ENCODE measurements around the gene HIBCH. TPM values are rescaled to one million over a fixed set of nuclear protein-coding genes. Genes with fewer than 3 reads are reported as not detected.

The HIBCH gene
- total RNA-seq, 2 experiments from 2014 or later: 13.3 to 14.5 TPM

DNA sequence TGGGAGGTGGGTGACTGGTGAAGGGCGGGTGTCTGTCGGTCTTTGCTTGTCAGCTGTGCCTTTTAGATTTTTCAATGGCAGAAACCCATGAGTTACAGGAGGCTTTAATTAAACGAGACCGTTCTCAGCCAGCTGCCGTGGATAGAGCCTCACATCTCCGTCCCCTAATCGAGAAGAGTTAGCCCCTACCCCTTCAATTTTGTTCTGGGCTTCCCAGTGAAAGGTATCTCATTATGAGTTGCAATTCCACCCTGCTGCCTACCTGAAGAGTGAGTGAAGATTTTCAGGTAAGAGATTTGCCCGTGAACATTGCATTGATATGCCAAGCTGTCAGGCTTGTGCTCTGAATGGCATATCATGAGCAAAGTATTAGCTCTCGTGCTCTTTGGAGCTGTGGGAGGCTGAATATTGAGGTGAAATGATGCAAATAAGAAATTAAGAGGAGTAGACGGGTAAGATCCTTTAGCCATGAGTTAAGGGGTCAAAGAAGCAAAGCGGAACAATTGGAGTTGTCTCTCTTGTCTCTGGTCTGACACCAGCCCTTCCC lies 138.4 kb downstream of the HIBCH start:
- no peaks in the 10 kb centered on the region for H3K9me3 Mint-ChIP-seq
- peaks cover 4% of the 10 kb centered on the region for H3K4me1 Mint-ChIP-seq
- no peak for DNase-seq
- H3K36me3 Mint-ChIP-seq (ENCODE audit: low read depth): no peaks in the 10 kb centered on the region
- ChIA-PET CTCF (no interaction called here), POLR2A (interaction anchor here (0.5 kb wide), 1 partner anchor 540 kb away, joined by 3 read pairs; no protein-coding TSS in a partner anchor)
- no peak overlapping the region for H3K27ac Mint-ChIP-seq
- peak overlapping the region; percentile 59 for H3K4me3 Mint-ChIP-seq
- peaks cover 23% of the 10 kb centered on the region for H3K27me3 Mint-ChIP-seq

DNA sequence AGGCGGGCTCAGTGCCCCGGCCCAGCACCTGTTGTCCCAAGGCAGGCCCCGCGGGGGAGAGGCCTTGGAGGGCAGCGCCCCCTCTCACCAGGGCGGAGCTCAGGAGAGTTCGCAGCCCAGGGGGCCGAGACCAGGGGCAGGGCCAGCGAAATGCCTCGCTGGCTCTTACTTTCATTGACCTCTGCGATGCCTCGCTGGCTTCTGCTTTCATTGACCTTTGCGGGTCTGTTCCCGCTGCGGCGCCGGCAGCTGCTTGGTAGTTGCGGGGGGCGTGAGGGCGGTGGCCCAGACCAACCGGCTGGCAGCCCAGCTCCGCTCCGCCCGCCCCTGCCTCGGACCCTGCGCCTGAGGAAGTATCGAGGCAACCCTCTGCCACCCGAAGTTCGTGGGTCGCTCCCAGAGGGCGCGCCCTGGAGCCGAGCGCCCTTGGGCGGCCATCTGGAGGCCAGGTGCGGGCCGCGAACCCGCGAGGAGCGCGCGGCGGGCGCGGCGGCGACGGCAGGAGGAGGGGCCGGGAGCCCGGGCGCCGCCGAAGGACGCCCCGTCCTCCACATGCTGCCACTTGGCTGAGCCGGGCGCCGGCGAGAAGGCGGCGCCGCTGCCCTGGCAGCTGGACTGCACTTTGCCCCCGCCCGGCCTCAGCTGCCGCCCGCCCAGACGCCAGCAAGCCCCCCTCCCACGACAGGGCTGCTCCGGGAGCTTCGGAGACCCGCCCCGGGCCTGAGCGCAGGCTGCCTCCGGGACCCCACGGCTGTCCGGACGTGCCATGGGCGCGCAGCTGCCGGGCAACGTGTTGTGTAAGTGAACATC lies 139.1 kb downstream of the HIBCH start:
- H3K36me3 Mint-ChIP-seq (ENCODE audit: low read depth): no peaks in the 10 kb centered on the region
- peak overlapping the region; percentile 59 for H3K4me3 Mint-ChIP-seq
- H3K27me3 Mint-ChIP-seq: peaks cover 23% of the 10 kb centered on the region
- POLR2A ChIA-PET: no interaction called here
- no peak overlapping the region for H3K27ac Mint-ChIP-seq
- H3K9me3 Mint-ChIP-seq: no peaks in the 10 kb centered on the region
- peaks cover 4% of the 10 kb centered on the region for H3K4me1 Mint-ChIP-seq
- CTCF ChIA-PET: interaction anchor here (0.6 to 1.2 kb wide), 2 partner anchors 19 to 120 kb away, joined by 3 read pairs; no protein-coding TSS in a partner anchor
- DNase-seq: peak; percentile 6

DNA sequence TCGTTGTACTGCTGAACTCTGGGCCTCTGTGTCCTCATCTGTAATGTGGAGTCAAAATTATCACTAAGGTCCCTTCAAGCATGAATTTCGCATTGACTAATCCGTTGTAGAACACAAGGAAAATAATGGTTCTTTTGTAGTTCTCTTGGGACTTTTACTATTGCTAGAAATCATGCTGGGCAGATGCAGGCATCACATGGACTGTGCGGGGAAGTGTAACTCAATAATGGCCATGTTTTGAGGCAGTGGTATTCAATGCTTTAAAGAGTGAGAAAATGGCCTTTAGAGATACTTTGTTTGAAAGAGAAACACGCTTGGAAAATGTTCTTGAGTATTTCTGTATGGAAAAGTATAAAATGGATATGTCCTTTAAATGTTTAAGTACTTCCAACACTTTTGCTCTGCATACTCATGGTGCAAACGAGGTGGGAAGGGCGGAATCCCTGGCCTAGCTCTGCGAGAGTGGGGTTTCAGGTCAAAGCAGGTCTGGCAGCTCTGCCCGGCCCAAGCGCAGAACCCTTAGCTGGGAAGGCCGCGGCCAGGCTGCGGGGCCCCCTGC lies 139.8 kb downstream of the HIBCH start:
- no peak for DNase-seq
- Mint-ChIP-seq H3K4me3 (peak overlapping the region; percentile 53), H3K9me3 (no peaks in the 10 kb centered on the region), H3K4me1 (peaks cover 4% of the 10 kb centered on the region), H3K36me3 (ENCODE audit: low read depth) (no peaks in the 10 kb centered on the region), H3K27ac (no peak overlapping the region), H3K27me3 (peaks cover 23% of the 10 kb centered on the region)
- ChIA-PET POLR2A (no interaction called here), CTCF (interaction anchor here (0.6 to 1.2 kb wide), 2 partner anchors 20 to 120 kb away, joined by 3 read pairs; no protein-coding TSS in a partner anchor)

- no peak for DNase-seq
- Mint-ChIP-seq H3K27me3 (peaks cover 18% of the 10 kb centered on the region), H3K27ac (no peak overlapping the region), H3K36me3 (ENCODE audit: low read depth) (no peaks in the 10 kb centered on the region), H3K4me3 (no peak overlapping the region), H3K4me1 (peaks cover 4% of the 10 kb centered on the region), H3K9me3 (peaks cover 8% of the 10 kb centered on the region)
- POLR2A ChIA-PET: no interaction called here
- CTCF ChIA-PET: no interaction called here
Measured at GRCh38 chr2:190178066-190178722, 141.4 kb downstream of the HIBCH start.

- POLR2A ChIA-PET: no interaction called here
- Mint-ChIP-seq H3K9me3 (peaks cover 8% of the 10 kb centered on the region), H3K4me3 (no peak overlapping the region), H3K4me1 (peaks cover 4% of the 10 kb centered on the region), H3K27ac (no peak overlapping the region), H3K27me3 (peaks cover 15% of the 10 kb centered on the region), H3K36me3 (ENCODE audit: low read depth) (no peaks in the 10 kb centered on the region)
- no peak for DNase-seq
- CTCF ChIA-PET: no interaction called here
Measured at GRCh38 chr2:190177249-190178040, 142.2 kb downstream of the HIBCH start.

DNA sequence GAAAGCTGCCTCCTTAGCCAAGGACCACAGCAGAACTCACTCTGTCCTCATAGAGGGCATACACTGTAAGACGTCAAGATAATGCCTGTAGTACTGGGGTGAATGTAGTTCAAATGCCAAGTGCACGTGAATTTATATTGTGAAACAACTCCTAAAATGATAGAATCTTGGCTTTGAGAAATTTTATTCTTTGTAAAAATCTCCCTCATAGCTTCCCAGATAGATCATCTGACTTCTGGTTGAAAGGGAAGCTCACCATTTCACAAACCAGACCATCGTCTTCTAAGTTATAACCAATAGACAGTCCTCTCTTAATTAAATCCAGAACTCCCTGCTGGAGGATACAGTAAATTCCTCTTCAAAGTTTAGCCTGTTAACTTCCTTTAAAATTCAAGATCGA lies 146.2 kb downstream of the HIBCH start:
- H3K27me3 Mint-ChIP-seq: no peaks in the 10 kb centered on the region
- H3K4me3 Mint-ChIP-seq: no peak overlapping the region
- H3K36me3 Mint-ChIP-seq (ENCODE audit: low read depth): no peaks in the 10 kb centered on the region
- no peak overlapping the region for H3K27ac Mint-ChIP-seq
- POLR2A ChIA-PET: no interaction called here
- CTCF ChIA-PET: no interaction called here
- H3K9me3 Mint-ChIP-seq: peaks cover 11% of the 10 kb centered on the region
- DNase-seq: no peak
- H3K4me1 Mint-ChIP-seq: no peaks in the 10 kb centered on the region

- no peaks in the 10 kb centered on the region for H3K36me3 Mint-ChIP-seq (ENCODE audit: low read depth)
- POLR2A ChIA-PET: no interaction called here
- H3K9me3 Mint-ChIP-seq: peaks cover 13% of the 10 kb centered on the region
- no peak overlapping the region for H3K27ac Mint-ChIP-seq
- no peaks in the 10 kb centered on the region for H3K27me3 Mint-ChIP-seq
- H3K4me1 Mint-ChIP-seq: no peaks in the 10 kb centered on the region
- DNase-seq: no peak
- no peak overlapping the region for H3K4me3 Mint-ChIP-seq
- CTCF ChIA-PET: no interaction called here
Measured at GRCh38 chr2:190170673-190171072, 149.0 kb downstream of the HIBCH start.

DNA sequence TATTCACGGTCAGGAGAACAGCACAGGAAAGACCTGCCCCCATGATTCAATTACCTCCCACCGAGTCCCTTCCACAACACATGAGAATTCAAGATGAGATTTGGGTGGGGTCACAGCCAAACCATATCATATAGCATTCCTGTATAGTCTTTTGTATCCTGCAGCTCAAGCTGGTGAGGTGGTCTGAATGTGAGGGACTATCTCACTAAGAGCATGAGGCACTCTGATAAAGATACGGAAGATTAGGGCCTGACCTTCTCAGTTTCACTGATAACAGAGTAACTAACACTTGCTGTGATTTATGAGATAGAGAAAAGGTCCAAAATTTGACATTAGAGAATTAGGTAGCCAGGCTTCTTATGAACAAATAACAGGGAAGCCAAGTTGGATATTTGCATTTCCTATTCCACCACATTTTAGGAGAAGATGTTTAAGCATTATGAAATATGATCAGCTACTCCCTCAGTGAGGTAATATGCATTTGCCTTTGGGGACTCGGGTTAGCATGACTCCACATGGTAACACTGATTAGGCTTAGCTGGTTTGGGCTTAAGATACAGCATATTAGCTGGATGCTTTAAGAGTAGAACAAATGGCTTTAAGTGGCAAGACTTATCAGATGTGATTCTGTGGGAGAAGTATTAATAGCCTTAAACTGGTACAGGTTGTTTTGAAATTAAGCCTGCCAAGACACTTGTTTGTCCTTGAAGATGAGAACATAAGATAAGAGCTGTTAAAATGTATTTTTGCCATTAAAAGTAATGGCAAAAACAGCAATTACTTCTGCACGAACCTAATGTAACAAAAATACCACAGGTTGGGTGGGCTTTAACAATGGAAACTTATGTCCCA lies 150.2 kb downstream of the HIBCH start:
- Mint-ChIP-seq H3K9me3 (peaks cover 13% of the 10 kb centered on the region), H3K27me3 (no peaks in the 10 kb centered on the region), H3K36me3 (ENCODE audit: low read depth) (no peaks in the 10 kb centered on the region), H3K27ac (no peak overlapping the region), H3K4me1 (no peaks in the 10 kb centered on the region), H3K4me3 (no peak overlapping the region)
- POLR2A ChIA-PET: no interaction called here
- no peak for DNase-seq
- CTCF ChIA-PET: no interaction called here

GRCh38 chr2:190167702-190168101 lies 151.9 kb downstream of the HIBCH start:
- POLR2A ChIA-PET: no interaction called here
- no peak for DNase-seq
- H3K27me3 Mint-ChIP-seq: no peaks in the 10 kb centered on the region
- no peak overlapping the region for H3K27ac Mint-ChIP-seq
- CTCF ChIA-PET: no interaction called here
- no peaks in the 10 kb centered on the region for H3K4me1 Mint-ChIP-seq
- no peaks in the 10 kb centered on the region for H3K36me3 Mint-ChIP-seq (ENCODE audit: low read depth)
- no peak overlapping the region for H3K4me3 Mint-ChIP-seq
- H3K9me3 Mint-ChIP-seq: peaks cover 5% of the 10 kb centered on the region

DNA sequence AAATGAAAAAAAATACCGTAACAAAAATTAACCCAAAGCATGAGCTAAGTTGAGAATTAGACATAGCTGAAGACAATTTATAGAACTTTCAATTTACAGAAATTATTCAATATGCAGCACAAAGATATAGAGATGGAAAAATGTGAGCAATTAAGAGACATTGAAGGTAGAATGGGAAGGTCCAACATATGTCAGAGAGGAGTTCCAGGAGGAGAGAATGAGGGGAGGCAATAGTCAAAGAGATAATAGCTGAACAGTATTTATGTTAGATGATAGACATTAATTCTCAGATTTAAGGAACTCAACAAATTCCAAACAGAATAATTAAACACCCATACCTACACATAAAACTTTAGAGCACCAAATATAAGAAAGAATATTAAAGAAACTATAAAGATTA lies 154.1 kb downstream of the HIBCH start:
- ChIA-PET CTCF (no interaction called here), POLR2A (no interaction called here)
- Mint-ChIP-seq H3K27me3 (no peaks in the 10 kb centered on the region), H3K9me3 (peaks cover 5% of the 10 kb centered on the region), H3K27ac (no peak overlapping the region), H3K36me3 (ENCODE audit: low read depth) (no peaks in the 10 kb centered on the region), H3K4me1 (no peaks in the 10 kb centered on the region), H3K4me3 (no peak overlapping the region)
- DNase-seq: no peak

- peaks cover 2% of the 10 kb centered on the region for H3K9me3 Mint-ChIP-seq
- no peaks in the 10 kb centered on the region for H3K4me1 Mint-ChIP-seq
- no peak overlapping the region for H3K4me3 Mint-ChIP-seq
- POLR2A ChIA-PET: no interaction called here
- no peaks in the 10 kb centered on the region for H3K36me3 Mint-ChIP-seq (ENCODE audit: low read depth)
- no peak for DNase-seq
- CTCF ChIA-PET: no interaction called here
- peaks cover 2% of the 10 kb centered on the region for H3K27me3 Mint-ChIP-seq
- no peak overlapping the region for H3K27ac Mint-ChIP-seq
Measured at GRCh38 chr2:190162851-190163250, 156.8 kb downstream of the HIBCH start.

GRCh38 chr2:190159453-190159852 lies 160.2 kb downstream of the HIBCH start:
- Mint-ChIP-seq H3K27me3 (peaks cover 2% of the 10 kb centered on the region), H3K4me3 (no peak overlapping the region), H3K9me3 (no peaks in the 10 kb centered on the region), H3K36me3 (ENCODE audit: low read depth) (no peaks in the 10 kb centered on the region), H3K4me1 (no peaks in the 10 kb centered on the region), H3K27ac (no peak overlapping the region)
- POLR2A ChIA-PET: no interaction called here
- CTCF ChIA-PET: no interaction called here
- no peak for DNase-seq
